GM18868 (cell line): Measurements from ENCODE around the gene PTPN7.
"Not testable (repeated sequence)": the region's sequence is repeated elsewhere in the genome, so short reads cannot be mapped to it uniquely, and the experiment has no call there.

Experiments used
- ATAC-seq: cut with Tn5 transposase; IDR thresholded peaks from one replicate; pipeline ENCODE4 v1.9.1; 2021; ENCODE audit warnings: mild to moderate bottlenecking, moderate library complexity; ENCODE audit not compliant: unreplicated experiment

The PTPN7 gene

GRCh38 chr1:202189918-202190715 lies 29.7 kb upstream of the PTPN7 start:
- ATAC-seq, result no peak

GRCh38 chr1:202189001-202189790 lies 28.8 kb upstream of the PTPN7 start:
- ATAC-seq, result peak; percentile 55

- ATAC-seq, result no peak
These were observed 27.4 kb upstream of the PTPN7 start for GRCh38 chr1:202187697-202188407.

DNA sequence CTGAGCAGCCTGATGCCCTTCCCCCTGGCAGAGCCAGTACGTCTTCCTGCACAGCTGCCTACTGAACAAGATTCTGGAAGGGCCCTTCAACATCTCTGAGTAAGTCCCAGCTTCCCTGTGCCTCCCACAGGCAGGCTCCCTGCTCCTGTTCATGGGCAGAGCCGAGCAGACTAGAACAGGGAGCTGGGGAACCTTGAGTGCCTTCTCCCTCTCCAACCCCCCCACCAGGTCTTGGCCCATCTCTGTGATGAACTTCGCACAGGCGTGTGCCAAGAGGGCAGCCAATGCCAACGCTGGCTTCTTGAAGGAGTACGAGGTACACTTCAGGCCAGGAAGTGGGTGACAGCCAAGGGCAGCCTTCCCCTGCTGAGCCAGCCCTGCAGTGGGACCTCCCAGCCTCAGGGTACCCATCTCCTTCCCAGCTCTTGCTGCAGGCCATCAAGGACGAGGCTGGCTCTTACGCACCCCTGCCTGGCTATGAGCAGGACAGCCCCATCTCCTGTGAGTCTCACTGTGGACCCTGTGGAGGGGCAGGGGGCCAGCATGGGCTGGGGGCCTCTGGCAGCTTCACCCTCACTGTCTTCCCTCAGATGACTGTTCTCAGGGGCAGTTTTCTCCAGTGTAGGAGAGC lies 26.8 kb upstream of the PTPN7 start:
- ATAC-seq, result no peak

DNA sequence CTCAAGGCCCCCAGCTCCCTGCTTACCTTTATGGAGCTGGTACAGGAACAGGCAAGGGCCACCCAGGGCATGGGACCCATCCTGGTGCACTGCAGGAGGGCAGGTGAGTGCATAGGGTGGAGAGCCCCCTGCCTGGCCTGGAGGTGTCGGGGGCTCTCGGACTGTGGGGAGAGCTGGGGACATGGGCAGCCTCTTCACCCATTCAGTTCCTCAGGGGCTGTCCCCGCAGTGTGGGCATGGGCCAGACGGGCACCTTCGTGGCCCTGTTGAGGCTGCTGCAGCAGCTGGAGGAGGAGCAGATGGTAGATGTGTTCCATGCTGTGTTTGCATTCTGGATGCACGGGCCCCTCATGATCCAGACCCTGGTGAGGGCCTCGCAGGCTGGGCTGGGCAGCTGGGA lies 25.9 kb upstream of the PTPN7 start:
- no peak for ATAC-seq

GRCh38 chr1:202184750-202185460 lies 24.5 kb upstream of the PTPN7 start:
- peak; percentile 49 for ATAC-seq

GRCh38 chr1:202182040-202182877 lies 21.9 kb upstream of the PTPN7 start:
- no peak for ATAC-seq

- no peak for ATAC-seq
These were observed 21.2 kb upstream of the PTPN7 start for GRCh38 chr1:202181586-202181985.

DNA sequence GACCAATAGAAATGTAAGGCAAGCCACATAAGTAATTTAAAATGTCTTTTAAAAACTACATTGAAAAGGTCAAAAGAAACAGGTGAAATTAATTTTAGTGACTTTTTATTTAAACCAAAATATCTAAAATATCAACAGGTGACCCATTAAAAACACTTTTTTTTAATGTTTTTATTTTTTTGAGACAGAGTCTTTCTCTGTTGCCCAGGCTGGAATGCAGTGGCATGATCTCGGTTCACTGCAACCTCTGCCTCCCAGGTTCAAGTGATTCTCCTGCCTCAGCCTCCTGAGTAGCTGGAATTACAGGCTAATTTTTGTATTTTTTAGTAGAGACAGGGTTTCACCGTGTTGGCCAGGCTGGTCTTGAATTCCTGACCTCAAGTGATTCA lies 20.3 kb upstream of the PTPN7 start:
- not testable (repeated sequence) for ATAC-seq

- no peak for ATAC-seq
These were observed 19.7 kb upstream of the PTPN7 start for GRCh38 chr1:202179828-202180750.

- no peak for ATAC-seq
These were observed 16.8 kb upstream of the PTPN7 start for GRCh38 chr1:202176949-202177927.

- ATAC-seq, result no peak
These were observed 13.6 kb upstream of the PTPN7 start for GRCh38 chr1:202173993-202174392.

DNA sequence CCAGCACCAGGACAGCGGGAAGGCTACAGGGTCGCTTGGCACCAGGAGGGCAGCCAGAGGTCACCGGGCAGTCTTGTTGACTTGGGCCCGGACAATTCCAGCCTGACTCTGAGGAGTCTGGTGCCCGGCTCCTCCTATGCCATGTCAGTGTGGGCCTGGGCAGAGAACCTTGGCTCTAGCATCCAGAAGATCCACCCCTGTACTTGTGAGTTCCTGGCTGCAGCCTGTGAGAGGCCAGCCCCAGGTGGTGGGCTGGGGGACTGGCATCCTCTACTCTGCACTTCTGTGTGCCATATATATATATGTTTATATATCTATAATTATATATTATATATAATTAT lies 11.6 kb upstream of the PTPN7 start:
- no peak for ATAC-seq

- no peak for ATAC-seq
These were observed 11.1 kb upstream of the PTPN7 start for GRCh38 chr1:202171292-202172014.

DNA sequence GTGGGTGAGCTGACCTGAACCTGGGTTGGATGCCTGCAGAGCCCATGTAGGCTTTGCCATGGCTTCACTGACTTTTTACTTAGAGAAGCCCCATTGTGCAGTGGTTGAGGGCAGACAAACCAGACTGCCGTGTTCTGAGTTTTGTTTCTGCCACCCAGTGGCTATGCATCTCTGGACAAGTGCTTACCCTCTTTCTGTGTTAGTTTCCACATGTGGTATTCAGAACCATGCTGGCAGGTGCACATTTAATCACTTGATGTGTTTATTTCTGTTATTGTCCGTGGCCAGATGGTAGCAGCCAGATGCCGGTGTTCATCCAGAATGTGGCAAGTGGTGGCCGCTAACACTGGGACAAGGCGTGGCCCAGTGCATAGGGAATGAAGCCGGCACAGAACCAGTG lies 10.3 kb upstream of the PTPN7 start:
- ATAC-seq, result no peak

GRCh38 chr1:202168861-202169260 lies 8.5 kb upstream of the PTPN7 start:
- no peak for ATAC-seq
